ENCODE data around the gene LRP5. TPM values are rescaled to one million over a fixed set of nuclear protein-coding genes. Genes with fewer than 3 reads are reported as not detected.

Gene LRP5
- polyA plus RNA-seq, 1 donor (not counting 4 experiments of a cell fraction or from before 2014, with no cell fraction given), result 6.6 TPM

GRCh38 chr11:68392822-68393221 is 80.4 kb downstream of the LRP5 start:
- H3K9me3 ChIP-seq (ENCODE audit: control insufficient read depth, low read depth, low read length), result no peaks in the 10 kb centered on the region
- H3K4me2 ChIP-seq (ENCODE audit: control insufficient read depth, extremely low read depth, insufficient read depth, low read depth, low read length), result no peak overlapping the region
- no peak for DNase-seq (ENCODE audit: low read depth, low spot score)
- no peak overlapping the region for H3K9ac ChIP-seq (ENCODE audit: control insufficient read depth, extremely low read depth, insufficient read depth, low read length)
- TF ChIP-seq, protein P1, sequence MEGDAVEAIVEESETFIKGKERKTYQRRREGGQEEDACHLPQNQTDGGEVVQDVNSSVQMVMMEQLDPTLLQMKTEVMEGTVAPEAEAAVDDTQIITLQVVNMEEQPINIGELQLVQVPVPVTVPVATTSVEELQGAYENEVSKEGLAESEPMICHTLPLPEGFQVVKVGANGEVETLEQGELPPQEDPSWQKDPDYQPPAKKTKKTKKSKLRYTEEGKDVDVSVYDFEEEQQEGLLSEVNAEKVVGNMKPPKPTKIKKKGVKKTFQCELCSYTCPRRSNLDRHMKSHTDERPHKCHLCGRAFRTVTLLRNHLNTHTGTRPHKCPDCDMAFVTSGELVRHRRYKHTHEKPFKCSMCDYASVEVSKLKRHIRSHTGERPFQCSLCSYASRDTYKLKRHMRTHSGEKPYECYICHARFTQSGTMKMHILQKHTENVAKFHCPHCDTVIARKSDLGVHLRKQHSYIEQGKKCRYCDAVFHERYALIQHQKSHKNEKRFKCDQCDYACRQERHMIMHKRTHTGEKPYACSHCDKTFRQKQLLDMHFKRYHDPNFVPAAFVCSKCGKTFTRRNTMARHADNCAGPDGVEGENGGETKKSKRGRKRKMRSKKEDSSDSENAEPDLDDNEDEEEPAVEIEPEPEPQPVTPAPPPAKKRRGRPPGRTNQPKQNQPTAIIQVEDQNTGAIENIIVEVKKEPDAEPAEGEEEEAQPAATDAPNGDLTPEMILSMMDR (optimal IDR thresholded peaks at IDR 0.05 in 1 of 3, IDR thresholded peaks at IDR 0.05 in 1 of 3, conservative IDR thresholded peaks at IDR 0.05 in 1 of 3; ENCODE audit: extremely low read depth in 1 of 3, insufficient read depth in 2 of 3, low read length in 3 of 3), result no peak
- TF ChIP-seq EZH2 (IDR thresholded peaks at IDR 0.05; ENCODE audit: low read length), result no peak
- no peak overlapping the region for H2AFZ ChIP-seq (ENCODE audit: control insufficient read depth, low read length)
- FAIRE-seq, result no peak
- no peak overlapping the region for H3K27ac ChIP-seq (ENCODE audit: control insufficient read depth, insufficient read depth, low read length)
- H3K4me1 ChIP-seq (ENCODE audit: control insufficient read depth, extremely low read depth, insufficient read depth, low read length), result no peaks in the 10 kb centered on the region
- no peaks in the 10 kb centered on the region for H3K79me2 ChIP-seq (ENCODE audit: control insufficient read depth, insufficient read depth, low read length)
- H3K27me3 ChIP-seq (ENCODE audit: control insufficient read depth, extremely low read depth, insufficient read depth, low read length), result no peaks in the 10 kb centered on the region
- no peaks in the 10 kb centered on the region for H3K9me1 ChIP-seq (ENCODE audit: control insufficient read depth, extremely low read depth, insufficient read depth, low read length)
- dilution Hi-C loops (cut with MboI; ENCODE audit: extremely low pct_ligation_motif_present, low sequenced_read_pairs), result no loop called here
- no peaks in the 10 kb centered on the region for H4K20me1 ChIP-seq (ENCODE audit: control insufficient read depth, extremely low read depth, insufficient read depth, low read length)
- H3K4me3 ChIP-seq (ENCODE audit: control insufficient read depth in 2 of 3, extremely low read depth in 1 of 3, insufficient read depth in 2 of 3, low read depth in 1 of 3, low read length in 3 of 3), result no peak overlapping the region
- H3K36me3 ChIP-seq (ENCODE audit: control insufficient read depth in 2 of 2, extremely low read depth in 1 of 2, insufficient read depth in 2 of 2, low read length in 2 of 2), result peaks cover 15 to 20% of the 10 kb centered on the region in 2 experiments

DNA sequence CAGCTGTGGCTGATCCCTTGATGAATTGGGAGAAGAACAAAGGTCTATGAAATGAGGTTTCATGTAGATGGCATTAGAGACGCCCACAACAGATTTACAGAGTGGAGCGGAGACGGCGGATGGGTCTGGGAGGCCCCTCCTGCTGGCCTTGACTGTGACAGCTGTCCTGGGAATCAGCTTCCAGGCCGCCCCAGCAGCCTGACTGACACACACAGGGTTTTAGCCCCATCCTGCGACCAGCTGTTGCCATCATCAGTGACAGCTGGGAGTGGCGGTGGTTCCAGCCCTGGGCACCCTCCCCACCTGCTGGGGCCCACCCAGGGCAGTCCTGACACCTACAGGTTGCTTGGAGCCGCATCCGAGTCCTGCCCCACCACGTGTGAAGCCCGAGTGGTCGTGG is 84.1 kb downstream of the LRP5 start:
- DNase-seq (ENCODE audit: low read depth, low spot score) (no peak), FAIRE-seq (no peak)
- no peak overlapping the region for H3K9ac ChIP-seq (ENCODE audit: control insufficient read depth, extremely low read depth, insufficient read depth, low read length)
- no peaks in the 10 kb centered on the region for H3K79me2 ChIP-seq (ENCODE audit: control insufficient read depth, insufficient read depth, low read length)
- TF ChIP-seq, protein P1 (optimal IDR thresholded peaks at IDR 0.05 in 1 of 3, IDR thresholded peaks at IDR 0.05 in 1 of 3, conservative IDR thresholded peaks at IDR 0.05 in 1 of 3; ENCODE audit: extremely low read depth in 1 of 3, insufficient read depth in 2 of 3, low read length in 3 of 3), result no peak
- no peak for TF ChIP-seq EZH2 (IDR thresholded peaks at IDR 0.05; ENCODE audit: low read length)
- dilution Hi-C loops (cut with MboI; ENCODE audit: extremely low pct_ligation_motif_present, low sequenced_read_pairs), result no loop called here
- peaks cover 6 to 7% of the 10 kb centered on the region in 2 experiments for H3K36me3 ChIP-seq (ENCODE audit: control insufficient read depth in 2 of 2, extremely low read depth in 1 of 2, insufficient read depth in 2 of 2, low read length in 2 of 2)
- H3K4me1 ChIP-seq (ENCODE audit: control insufficient read depth, extremely low read depth, insufficient read depth, low read length), result no peaks in the 10 kb centered on the region
- no peak overlapping the region for H2AFZ ChIP-seq (ENCODE audit: control insufficient read depth, low read length)
- no peaks in the 10 kb centered on the region for H3K27me3 ChIP-seq (ENCODE audit: control insufficient read depth, extremely low read depth, insufficient read depth, low read length)
- no peak overlapping the region for H3K4me2 ChIP-seq (ENCODE audit: control insufficient read depth, extremely low read depth, insufficient read depth, low read depth, low read length)
- H3K9me3 ChIP-seq (ENCODE audit: control insufficient read depth, low read depth, low read length), result no peaks in the 10 kb centered on the region
- H3K9me1 ChIP-seq (ENCODE audit: control insufficient read depth, extremely low read depth, insufficient read depth, low read length), result no peaks in the 10 kb centered on the region
- H3K4me3 ChIP-seq (ENCODE audit: control insufficient read depth in 2 of 3, extremely low read depth in 1 of 3, insufficient read depth in 2 of 3, low read depth in 1 of 3, low read length in 3 of 3), result no peak overlapping the region
- peaks cover 3% of the 10 kb centered on the region for H4K20me1 ChIP-seq (ENCODE audit: control insufficient read depth, extremely low read depth, insufficient read depth, low read length)
- no peak overlapping the region for H3K27ac ChIP-seq (ENCODE audit: control insufficient read depth, insufficient read depth, low read length)

All from keratinocyte (primary cell).